Measurements from ENCODE around the gene NCAPH2.

NCAPH2 gene

DNA sequence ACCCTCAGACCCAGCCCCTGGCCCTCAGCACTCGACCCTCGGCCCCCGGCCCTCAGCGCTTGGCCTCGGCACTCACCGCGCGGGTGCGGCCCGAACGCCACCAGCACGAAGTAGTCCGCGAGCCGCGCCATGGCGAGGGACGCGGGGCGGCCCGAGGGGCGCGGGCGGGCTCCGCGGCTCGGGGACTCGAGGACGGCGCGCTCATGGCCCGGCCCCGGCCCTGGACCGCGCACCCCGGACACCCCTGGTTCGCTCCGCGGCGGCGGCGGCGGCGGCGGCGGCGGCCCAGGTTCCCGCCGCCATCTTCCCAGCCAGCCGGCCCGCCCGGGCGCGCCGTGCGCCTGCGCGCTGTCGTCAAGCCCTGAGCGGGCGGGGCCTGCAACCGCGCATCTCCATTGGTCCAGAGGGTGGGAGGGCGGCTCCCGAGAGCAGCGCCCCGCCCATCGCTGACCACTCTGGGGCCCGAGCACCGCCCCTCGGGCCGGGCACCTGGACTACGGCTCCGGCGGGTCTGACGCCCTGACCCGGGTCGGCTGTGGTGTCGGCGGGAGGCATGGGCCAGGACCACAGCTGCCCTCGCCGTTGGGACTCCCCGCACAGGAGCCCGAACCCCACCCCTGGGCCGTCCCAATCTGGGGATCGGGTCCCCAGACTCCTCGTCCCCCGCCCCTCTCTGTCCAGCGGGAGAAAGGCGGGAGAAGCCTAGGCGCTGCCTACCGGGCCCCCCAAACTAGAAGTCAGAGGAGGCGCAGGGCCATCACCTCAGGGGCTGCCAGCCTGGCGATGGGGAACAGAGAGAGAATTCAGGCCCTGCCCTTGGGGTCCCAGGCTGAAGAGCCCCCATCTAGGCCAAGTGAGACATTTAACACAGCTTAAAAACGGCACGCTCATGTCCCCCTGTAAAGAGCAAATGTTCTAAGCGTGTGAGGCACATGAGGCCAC is 33.0 kb upstream of the NCAPH2 start, which contains the start of gene SBF1:
Gene SBF1, minus strand, starts transcription at position 326 of the 942 bp plus-strand sequence. Its CDS starts 195 bp downstream, at position 131.
- DNase-seq (ENCODE audit: low read depth in 2 of 2): peak; percentile 85 to 88

DNA sequence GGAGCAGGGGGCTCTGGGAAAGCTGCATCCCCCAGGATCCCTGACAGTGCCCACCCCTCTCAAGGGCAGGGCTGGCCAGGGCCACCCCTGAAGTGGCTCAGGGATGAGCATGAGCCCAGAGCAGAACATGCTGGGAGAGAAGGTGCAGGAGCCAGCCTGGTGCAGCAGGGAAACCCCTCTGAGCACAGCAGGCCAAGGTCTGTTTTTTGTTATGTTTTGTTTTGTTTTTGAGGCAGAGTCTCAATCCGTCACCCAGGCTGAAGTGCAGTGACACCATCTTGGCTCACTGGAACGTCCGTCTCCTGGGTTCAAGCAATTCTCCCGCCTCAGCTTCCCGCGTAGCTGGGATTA is 32.4 kb upstream of the NCAPH2 start:
- DNase-seq (ENCODE audit: low read depth in 2 of 2): no peak

DNA sequence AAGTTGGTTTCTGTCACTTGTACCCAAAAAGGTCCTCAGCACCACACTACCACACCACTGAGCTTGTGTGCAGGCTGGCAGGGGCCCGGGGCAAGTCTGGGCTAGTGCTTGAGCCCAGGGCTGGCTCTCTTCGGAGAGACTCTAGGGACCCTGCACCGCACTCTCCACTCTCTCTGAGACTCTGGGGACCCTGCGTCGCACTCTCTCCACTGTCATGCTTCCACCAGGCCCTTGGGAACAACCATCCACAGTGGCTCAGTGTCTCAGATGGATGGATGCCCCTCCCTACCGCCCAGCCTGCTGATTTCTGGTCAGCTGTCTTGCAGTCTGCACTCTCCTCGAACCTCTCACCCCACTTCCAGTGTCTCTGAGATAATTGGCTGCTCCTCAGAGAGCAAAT is 31.2 kb upstream of the NCAPH2 start:
- no peak for DNase-seq (ENCODE audit: low read depth in 2 of 2)

DNA sequence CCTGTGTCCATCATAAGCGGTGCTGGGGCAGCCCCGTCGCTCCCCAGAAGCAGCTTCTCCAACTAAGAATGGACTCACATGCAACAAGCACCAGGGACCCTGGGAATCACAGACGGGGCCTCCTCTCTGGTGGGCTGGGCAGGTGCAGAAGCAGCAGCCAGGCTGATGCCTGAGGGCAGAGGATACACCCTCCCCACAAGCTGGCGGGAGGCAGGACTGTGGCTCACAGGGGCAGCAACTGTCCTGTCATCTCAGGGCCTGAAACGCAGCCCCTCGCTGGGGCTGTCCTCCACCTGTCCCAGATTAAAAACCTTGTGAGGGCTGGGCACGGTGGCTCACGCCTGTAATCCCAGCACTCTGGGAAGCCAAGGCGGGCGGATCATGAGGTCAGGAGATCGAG is 30.1 kb upstream of the NCAPH2 start:
- no peak for DNase-seq (ENCODE audit: low read depth in 2 of 2)

DNA sequence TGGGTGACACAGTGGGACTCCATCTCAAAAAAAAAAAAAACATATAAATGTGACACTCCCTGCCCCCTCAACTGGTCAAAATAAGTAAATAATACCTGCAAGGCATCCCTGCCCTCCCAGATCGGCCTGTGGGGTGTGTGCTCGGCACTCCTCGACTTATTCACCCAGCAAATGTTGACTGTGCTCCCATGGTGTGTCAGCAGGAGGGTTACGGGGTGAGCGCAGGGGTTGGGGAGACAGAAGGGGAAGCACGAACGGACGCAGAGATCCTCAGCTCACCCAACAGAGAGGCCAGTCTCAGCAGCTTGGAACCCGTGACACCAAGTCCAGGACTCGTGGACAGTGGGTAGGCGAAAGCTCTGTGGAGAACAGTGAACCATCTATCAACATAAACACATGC is 28.3 kb upstream of the NCAPH2 start:
- no peak for DNase-seq (ENCODE audit: low read depth in 2 of 2)

DNA sequence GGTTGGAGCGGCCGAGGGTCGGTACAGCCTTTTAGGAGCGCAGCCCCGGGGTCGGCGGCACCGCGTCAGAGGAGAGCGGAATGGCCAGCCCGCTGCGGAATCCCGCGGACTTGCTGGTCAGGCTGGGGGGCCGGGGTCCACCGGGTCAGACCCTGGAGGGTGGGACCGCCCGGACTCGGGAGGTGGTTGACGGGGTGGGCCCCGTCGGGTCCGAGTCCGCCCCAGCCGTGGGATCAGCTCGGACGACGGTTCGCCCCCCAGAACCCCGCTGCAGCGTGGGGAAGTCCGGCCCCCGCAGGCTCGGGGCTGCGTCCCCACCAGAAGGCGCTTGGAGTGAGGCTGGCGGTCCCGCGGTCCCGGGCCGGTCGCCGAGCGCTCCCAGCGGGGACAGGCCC is 27.0 kb upstream of the NCAPH2 start:
- no peak for DNase-seq (ENCODE audit: low read depth in 2 of 2)

DNA sequence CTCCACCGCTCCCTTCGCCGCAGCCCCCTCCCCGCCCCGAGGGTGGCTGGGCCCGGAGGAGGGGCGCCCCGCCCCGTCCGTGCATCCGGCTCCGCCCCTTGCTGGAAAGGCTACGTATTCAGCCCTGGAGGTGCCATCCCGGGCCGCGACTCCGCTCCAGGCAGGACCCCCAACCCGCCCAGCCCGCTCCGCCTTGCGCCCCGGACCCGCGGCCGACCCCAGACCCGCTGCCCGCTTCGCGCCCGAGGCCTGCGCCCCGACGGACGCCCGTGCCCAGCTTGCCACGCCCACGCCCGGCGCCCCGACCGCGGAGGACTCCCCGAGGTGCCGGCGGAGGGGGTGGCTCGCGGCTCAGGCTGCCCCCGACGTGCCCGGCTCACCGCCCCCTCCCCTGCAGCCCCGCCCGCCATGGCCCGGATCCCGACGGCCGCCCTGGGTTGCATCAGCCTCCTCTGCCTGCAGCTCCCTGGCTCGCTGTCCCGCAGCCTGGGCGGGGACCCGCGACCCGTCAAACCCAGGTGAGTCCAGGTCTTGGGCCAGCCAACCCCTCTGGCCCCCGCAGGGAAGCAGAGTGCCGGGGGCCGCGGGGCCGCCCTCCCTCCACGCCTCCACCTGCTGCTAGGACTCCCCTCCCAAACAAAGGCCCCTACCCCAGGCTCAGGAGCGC is 26.5 kb upstream of the NCAPH2 start, which contains the start of gene ADM2:
Gene ADM2, plus strand, starts transcription at position 104 of the 667 bp plus-strand sequence. Its CDS starts 305 bp downstream, at position 409.
- DNase-seq (ENCODE audit: low read depth in 2 of 2): peak; percentile 38 to 50

DNA sequence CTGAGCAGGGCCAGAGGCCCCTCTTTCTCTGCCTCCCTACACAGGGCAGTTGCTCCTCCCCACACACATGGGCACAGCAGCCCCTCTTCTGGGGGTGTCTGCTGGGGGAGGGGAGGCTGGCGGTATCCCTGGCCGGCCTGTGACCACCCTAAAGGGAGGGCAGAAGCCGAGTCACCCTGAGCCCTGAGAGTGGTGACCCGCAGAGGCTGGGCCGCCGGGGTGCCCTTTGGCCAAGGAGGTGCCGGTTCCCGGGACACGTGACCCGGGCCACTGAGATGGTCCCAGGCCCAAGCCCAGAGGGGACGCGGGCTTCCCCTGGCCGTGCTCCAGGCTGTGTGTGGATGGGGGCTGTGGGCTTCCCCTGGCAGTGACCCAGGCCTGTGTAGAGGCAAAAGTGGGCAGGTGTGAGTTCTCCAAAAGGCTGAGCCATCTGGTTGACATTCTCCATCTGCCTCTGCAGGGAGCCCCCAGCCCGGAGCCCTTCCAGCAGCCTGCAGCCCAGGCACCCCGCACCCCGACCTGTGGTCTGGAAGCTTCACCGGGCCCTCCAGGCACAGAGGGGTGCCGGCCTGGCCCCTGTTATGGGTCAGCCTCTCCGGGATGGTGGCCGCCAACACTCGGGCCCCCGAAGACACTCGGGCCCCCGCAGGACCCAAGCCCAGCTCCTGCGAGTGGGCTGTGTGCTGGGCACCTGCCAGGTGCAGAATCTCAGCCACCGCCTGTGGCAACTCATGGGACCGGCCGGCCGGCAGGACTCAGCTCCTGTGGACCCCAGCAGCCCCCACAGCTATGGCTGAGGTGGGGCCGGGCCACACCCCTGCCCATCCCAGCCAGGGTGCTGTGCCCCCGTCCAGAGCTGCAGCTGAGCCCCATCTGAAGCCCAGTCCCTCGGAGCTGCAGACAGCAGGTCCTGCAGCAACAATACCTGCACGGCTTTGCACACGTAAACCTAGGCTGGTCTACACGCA is 25.6 kb upstream of the NCAPH2 start:
- no peak for DNase-seq (ENCODE audit: low read depth in 2 of 2)

DNA sequence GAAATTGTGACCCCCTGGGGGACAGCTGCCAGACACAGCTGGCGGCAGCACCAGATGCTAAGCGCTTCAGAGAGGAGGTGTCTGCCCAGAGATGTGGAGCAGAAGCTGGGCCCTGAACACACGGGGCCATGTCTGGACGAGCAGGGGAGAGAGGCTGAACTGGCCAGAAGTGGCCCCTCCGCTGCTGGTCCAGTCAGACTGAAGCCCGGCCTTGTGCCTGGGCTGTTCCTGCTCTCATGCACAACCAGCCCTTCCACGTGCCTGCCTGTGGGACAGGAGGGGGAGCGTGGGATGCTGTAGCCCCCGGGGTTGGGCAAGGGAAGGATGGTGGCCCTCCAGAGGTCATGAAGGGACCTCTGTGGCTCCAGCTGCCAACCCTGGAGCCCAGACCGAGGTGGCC is 24.9 kb upstream of the NCAPH2 start:
- no peak for DNase-seq (ENCODE audit: low read depth in 2 of 2)

DNA sequence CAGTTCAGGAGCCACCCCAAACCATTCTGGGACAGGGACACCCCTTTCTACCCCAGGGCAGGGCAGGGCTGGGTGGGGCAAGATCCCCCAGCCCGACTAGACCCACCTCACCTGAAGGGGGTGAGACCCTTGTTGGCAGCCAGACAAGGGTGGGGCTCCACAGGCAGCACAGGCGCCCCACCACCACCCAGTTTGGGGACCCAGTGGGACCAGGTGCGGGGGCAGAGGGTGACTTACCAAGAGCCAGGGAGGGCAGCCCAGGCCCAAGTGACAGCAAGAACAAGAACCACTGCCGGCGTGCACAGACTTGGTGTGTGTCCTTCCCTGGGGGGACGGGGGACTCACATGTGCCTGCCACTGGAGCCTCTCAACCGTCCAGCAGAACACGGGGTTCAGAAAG is 24.5 kb upstream of the NCAPH2 start:
- DNase-seq (ENCODE audit: low read depth in 2 of 2): no peak

DNA sequence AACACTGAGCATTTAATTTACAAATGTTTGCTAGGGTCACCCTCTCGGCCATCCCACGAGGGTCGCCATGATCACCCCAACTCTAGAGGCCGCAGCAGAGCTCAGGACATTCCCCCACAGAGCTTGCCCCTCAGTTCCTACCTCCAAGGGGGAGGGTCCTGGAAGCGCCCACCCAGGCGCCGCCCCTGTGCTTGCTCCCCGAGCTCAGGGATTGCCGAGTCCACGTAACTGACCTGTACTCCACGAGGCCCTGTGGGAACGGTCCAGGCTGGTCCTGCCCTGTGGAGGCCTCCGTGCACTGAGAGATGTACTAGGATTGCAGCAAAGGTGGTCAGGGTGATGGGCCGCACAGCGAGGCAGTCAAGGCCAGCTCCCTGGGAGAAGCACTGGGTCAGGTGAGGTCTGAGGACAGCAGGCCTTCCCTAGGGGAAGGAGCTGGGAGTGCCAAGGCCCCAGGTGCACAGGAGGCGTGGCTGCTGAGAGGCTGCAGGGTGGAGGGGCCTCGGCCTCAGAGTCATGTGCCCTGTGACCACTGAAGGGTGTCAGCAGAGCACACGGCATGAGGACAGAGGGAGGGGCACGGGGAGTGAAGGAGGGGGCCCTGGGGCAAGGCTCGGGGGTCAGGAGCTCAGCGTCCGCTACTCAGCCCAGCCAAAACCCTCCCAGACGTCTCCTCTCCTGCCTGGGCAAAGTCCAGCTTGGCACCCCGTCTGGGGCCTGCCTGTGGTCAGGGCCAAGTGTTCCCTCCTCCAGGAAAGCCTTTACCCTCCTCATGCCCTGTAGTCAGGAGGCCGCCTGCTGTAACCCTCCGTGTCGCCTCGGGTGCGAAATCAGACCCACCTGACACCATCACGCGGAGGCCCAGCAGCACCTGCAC is 23.8 kb upstream of the NCAPH2 start:
- no peak for DNase-seq (ENCODE audit: low read depth in 2 of 2)

DNA sequence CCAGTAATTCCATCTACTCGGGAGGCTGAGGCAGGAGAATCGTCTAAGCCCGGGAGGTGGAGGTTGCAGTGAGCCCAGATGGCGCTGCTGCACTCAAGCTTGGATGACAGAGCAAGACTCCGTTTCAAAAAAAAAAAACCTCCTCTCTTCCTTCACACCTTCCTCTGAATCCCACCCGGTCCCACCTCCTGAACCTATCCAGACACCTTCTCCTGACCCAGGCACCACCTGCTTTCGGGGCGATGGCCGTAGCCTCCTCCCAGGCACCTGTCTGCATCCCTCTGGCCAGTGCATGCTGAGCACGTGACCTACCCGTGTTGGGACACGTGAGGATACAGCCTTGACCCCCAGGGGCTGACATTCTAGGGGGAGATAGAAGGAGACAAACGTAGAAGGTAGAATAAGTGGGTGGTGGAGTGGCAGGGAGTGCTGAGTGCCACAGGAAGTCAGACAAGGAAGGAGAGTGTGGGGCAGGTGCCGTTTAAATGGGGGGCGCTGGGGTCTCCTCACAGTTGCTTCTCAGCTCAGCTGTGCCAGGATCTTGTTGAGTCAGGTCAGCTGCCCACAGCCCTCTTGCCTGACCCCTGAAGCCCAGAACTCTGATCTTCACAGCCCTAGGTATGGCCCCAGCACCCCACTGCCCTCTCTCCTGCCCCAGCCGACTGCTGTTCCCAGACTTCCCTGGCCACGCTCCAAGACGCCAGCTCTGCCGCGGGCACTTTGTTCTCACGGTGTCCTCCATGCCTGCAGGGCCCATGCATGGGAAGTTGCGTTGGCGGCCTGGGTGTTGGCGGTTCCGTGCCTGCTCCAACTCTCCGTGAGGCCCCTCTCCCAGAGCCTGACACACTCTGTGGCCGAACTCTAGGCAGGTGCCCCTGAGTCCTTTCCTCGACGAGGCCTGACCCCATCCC is 22.5 kb upstream of the NCAPH2 start:
- DNase-seq (ENCODE audit: low read depth in 2 of 2): no peak

DNA sequence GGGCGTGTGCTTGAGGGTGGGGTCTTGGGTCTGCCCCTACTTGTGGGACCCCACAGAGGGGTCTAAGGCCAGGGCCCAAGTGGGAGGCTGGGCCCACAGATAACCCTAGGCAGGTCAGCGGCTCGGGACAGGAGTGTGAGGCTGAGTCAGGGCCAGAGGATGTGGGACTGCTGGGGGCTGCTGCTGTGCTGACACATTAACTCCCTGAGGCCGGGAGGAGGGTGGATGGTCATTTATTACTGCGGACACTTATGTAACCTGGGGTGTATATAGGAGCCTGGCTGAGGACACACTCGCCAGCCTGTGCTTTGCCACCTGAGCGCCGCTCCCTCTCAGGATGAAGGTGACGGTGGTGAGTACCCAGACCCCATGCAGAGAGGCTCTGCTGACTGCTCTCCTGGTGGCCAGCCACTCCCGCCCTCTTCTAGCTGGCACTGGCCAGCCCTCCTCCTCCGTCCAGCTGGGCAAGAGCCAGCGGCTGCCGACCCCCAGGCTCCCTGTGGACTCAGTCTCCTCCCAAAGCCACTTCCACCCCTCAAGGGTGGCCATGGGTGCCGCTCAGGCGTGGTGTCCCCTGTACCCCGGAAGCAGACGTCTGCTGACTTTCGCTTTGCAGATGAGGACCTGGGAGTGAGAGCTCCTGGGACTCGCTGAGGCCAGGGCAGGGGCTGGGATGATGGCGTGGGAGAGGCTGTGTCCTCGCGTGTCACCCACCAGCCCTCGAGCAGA is 21.3 kb upstream of the NCAPH2 start, which contains the start of gene MIOX:
Gene MIOX, plus strand, starts transcription at position 299 of the 729 bp plus-strand sequence. Its CDS starts 39 bp downstream, at position 338.
- DNase-seq (ENCODE audit: low read depth in 2 of 2): no peak

DNA sequence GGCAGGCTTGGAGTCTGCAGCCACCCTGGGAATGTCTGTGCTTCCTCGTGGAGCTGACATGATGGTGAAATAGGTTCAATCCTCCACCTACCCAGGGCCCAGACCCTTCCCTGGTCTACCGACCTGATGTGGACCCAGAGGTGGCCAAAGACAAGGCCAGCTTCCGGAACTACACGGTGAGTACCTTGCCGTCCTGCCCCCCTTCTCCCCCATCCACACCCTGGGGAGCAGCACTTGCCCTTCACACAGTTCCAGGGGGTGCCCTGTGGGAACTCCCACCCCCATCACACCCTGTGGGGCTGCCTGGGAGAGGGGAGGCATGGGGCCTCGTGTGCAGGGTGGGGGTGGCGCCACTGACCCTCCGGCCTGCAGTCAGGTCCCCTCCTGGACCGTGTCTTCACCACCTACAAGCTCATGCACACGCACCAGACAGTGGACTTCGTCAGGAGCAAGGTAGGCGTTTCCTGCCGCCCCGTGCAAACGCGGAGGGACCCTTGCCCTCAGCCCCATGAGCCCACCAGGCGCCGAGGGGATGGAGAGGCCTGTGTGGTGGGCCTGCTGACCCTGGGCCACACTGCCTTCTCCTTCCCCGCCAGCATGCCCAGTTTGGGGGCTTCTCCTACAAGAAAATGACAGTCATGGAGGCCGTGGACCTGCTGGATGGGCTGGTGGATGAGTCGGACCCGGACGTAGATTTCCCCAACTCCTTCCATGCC is 20.6 kb upstream of the NCAPH2 start:
- DNase-seq (ENCODE audit: low read depth in 2 of 2): no peak

DNA sequence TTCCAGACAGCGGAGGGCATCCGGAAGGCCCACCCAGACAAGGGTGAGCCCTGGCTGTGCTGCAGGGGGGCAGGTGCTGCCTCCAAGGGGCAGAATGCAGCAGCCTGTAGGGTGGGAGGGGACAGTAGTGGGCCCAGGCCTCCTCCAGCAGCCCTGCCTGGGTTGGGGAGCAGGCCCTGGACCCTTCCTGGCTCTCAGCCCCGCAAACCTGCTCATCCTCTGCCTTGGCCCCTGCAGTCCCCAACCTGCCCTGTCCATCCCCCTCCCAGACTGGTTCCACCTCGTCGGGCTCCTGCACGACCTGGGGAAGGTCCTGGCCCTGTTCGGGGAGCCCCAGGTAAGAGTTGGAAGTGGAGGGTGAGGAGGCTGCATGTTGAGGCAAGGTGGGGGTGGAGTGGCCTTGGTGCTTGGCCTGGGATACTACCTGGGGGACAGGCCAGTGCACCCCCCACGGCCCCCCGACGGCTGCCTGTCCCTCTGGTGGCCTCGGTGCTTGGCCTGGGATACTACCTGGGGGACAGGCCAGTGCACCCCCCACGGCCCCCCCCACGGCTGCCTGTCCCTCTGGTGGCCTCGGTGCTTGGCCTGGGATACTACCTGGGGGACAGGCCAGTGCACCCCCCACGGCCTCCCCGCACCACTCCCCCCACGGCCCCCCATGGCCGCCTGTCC is 19.9 kb upstream of the NCAPH2 start:
- no peak for DNase-seq (ENCODE audit: low read depth in 2 of 2)

DNA sequence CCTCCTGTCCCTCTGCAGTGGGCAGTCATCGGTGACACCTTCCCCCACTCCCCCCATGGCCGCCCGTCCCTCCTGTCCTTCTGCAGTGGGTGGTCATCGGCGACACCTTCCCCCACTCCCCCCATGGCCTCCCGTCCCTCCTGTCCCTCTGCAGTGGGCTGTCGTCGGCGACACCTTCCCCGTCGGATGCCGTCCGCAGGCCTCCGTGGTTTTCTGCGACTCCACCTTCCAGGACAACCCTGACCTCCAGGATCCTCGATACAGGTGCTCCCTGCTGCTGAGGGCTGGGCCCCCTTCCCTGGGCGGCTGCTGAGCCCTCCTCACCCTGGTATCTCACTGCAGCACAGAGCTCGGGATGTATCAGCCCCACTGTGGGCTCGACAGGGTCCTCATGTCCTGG is 19.1 kb upstream of the NCAPH2 start:
- no peak for DNase-seq (ENCODE audit: low read depth in 2 of 2)

DNA sequence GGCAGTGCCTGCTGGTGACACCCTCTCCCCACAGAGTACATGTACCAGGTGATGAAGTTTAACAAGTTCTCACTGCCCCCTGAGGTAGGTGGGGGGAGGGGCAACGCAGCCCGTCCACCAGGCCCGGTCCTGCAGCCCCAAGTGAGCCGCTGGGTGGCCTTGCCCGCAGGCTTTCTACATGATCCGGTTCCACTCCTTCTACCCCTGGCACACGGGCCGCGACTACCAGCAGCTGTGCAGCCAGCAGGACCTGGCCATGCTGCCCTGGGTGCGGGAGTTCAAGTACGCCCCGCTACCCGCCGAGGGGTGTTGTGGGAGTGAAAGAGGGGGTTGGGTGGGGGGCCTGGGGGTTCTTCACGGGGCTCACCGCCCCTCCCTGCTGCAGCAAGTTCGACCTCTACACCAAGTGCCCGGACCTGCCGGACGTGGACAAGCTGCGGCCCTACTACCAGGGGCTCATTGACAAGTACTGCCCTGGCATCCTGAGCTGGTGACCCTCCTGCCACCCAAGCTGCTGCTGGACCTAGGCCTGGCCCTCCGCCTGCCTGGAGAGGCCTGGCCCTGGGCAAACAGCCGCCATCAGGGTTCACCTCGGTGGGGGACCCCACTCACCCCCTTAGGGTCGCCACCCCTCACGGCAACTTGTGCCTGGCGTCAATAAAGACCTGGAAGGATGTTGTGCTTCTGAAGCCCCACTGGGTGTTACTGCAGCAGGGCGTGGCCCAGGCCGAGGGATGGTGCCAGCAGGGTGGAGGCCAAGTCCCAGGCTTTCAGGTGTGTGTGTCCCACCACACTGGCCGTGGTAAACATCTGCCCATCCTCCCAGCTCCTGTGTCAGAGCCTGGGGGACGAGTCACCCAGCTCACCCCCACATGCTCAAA is 18.4 kb upstream of the NCAPH2 start:
- DNase-seq (ENCODE audit: low read depth in 2 of 2): no peak

Data from stimulated activated CD8-positive, alpha-beta memory T cell treated with anti-CD3 and anti-CD28 coated beads, Interleukin-15, amount 100 ng/mL, for 48 hours (primary cell).